WI38 (cell line): ENCODE measurements around the gene AP1M1.

Source experiments
- H3K4me3 ChIP-seq: 2 replicates; pipeline ENCODE4 v1.5.1; 2011; ENCODE audit warnings: low read depth, mild to moderate bottlenecking, control low read depth, low read length
- TF ChIP-seq, protein P1 (sequence below): IDR thresholded peaks from 2 replicates; pipeline ENCODE4 v1.5.1; 2012; ENCODE audit warnings: low read depth, mild to moderate bottlenecking, control low read depth, low read length

AP1M1 gene

DNA sequence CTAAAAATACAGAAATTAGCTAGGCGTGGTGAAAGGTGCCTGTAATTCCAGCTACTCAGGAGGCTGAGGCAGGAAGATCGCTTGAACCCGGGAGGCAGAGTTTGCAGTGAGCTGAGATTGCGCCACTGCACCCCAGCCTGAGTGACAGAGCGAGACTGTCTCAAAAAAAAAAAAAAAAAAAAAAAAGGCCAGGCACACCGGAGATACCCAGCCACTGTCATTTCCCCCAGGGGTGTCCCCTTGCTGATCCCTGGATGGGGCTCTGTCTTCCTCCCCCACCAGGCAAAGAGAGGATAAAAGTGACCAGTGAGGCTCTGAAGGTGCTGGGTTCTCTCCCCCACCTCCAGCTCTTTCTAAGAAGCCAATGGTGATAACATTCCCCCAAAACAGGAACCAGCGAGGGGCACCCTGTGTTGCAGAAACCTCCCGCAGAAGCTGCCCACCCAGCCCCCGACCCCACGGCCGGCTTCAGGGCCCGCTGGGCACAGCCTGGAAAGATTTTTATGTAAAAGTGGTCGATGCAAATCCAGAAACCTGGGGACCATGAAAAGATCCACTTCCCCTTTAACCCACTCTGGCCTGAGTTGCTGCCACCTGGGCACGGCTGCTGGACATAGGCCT is 65.5 kb downstream of the AP1M1 start:
- no peak overlapping the region for H3K4me3 ChIP-seq
- TF ChIP-seq, protein P1, sequence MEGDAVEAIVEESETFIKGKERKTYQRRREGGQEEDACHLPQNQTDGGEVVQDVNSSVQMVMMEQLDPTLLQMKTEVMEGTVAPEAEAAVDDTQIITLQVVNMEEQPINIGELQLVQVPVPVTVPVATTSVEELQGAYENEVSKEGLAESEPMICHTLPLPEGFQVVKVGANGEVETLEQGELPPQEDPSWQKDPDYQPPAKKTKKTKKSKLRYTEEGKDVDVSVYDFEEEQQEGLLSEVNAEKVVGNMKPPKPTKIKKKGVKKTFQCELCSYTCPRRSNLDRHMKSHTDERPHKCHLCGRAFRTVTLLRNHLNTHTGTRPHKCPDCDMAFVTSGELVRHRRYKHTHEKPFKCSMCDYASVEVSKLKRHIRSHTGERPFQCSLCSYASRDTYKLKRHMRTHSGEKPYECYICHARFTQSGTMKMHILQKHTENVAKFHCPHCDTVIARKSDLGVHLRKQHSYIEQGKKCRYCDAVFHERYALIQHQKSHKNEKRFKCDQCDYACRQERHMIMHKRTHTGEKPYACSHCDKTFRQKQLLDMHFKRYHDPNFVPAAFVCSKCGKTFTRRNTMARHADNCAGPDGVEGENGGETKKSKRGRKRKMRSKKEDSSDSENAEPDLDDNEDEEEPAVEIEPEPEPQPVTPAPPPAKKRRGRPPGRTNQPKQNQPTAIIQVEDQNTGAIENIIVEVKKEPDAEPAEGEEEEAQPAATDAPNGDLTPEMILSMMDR, result no peak

DNA sequence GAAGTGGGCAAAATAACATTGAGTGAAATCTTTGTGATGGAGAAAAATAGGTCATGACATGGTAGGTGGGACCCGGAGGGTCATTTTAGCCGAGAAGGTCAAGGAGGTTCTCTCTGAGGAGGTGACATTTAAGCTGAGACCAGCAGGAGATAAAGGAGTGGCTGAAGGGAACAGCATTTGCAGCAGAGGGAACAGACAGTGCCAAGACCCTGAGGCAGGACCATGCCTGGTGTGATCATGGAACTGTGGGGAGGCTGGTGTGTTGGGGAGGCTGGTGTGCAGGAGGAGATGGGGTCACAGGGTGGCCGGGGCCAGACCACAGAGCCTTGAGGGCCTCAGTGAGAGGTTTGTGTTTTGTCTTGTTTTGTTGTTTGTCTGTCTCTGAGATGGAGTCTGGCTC is 67.5 kb downstream of the AP1M1 start:
- no peak overlapping the region for H3K4me3 ChIP-seq
- TF ChIP-seq, protein P1, result no peak

DNA sequence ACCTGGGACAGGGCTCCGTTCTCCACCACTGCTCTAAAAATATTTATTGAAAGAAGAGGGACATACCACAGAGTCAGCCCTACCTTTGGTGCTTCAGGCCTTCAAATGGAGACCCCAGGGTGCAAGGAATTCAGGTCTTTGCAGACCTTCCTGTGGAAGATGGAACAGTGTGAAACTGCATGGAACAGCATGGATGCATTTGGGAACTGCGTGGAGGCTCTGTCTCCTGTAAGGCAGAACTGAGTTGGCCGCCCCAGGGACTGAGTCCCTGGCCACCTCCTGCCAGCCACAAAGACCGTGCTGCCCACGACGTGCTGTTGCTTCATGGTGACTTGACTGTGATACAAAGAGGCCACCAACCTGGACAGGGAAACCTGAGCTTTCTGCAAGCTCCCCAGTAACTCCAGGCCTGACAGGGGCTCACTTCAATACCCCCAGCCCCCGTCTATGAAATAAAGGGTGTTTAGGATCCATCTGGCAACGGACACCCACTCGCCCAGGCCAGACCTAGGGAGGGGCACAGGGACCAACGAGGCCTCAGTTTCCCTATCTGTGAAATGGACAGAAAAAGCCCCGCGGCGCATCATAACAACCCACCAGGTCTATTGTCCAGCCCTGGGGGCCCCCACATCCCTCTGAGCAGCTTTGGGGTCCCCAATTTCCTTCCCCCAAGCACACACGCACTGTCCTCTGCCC is 68.3 kb downstream of the AP1M1 start:
- TF ChIP-seq, protein P1, result no peak
- H3K4me3 ChIP-seq, result no peak overlapping the region

DNA sequence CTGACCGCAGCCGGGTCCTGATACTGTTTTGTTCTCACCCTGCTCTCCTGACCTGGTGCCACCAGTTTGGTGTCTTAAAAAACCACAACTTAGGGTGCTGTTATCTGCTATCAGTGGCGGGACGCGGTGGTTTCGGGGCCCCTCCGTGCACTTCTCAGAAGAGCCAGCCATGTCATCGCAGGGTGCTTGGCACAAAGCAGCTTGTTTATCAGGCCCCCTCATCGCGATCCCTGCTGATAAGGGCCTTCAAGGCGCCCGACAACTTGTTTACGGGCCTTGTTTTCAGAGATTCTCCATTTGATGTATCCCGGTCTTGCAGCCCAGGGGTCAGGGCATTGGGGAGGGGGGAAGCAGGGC is 68.9 kb downstream of the AP1M1 start:
- TF ChIP-seq, protein P1, result no peak
- H3K4me3 ChIP-seq, result no peak overlapping the region

DNA sequence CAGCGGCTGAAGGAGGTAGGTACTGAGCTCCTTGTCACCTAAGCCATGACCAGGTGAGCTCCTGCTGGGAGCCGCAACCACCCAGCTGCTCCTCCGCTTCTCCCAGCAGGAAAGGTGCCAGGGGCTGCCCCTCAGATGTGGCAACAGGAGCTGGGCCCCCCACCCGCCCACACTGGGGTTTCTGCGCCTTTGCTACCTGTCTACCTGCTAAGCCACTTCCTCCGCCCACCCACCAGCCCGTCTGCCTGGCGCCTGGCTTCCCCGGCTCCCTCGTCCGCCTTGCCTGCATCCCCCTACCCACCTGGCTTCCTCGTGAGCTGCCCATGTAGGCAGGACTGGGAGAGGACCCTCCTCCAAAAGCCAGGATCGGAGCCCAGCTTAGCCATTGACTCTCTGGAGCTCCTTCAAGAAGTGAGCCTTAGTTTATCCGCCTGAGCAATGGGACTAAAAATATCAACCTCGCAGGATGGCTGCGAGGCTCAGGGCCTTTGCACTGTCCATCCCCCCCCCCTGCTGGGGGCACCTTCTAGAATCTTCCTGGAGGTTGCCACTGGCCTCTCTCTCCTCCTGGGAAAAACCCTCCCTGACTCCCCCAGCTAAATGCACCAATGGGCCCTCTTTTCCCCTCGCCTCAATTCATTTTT is 71.1 kb downstream of the AP1M1 start:
- no peak overlapping the region for H3K4me3 ChIP-seq
- TF ChIP-seq, protein P1, result no peak

DNA sequence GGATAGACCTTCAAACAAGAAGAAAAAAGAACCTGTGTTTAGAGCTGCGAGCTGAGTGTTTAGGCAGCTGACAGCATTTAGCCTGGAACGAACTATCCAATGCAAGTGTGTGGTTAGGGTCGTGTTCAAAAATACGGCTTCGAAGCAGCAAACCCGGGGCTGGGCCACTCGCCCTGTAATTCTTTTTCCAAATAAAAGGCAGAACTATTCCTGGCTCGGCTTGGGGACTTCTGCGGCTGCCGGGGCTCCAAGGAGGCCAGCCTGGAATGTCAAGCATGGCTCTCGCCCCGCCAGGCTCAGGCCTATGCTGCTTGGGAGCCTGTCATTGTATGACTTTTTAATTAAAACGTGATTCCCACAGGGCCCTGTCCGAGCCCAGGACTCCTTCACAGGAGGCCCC is 75.2 kb downstream of the AP1M1 start:
- H3K4me3 ChIP-seq, result no peak overlapping the region
- TF ChIP-seq, protein P1, result no peak

DNA sequence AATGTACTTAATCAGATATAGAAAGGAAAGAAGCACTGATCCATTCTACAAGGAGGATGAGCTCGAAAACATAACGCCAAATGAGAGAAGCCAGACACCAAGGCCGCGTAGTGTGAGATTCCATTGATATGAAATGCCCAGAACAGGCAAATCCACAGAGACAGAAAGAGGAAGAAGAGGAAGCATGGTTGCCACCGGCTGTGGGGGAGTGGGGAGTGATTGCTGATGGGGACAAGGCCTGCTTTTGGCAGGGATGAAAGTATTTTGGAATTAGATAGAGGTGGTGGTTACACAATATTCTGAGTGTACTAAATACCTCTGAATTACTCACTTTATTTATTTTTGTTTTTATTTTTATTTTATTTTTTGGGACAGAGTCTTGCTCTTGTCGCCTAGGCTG is 76.7 kb downstream of the AP1M1 start:
- TF ChIP-seq, protein P1, result no peak
- no peak overlapping the region for H3K4me3 ChIP-seq
